HCT116 (cell line): ENCODE data around the gene PRR7. TPM values are rescaled to one million over a fixed set of nuclear protein-coding genes. Genes with fewer than 3 reads are reported as not detected.

Experiments
- ATAC-seq: fragments of 200-7000 bp; cut with Tn5 transposase; 2 replicates; pipeline ENCODE4 v1.9.1; 2020; ENCODE audit warnings: mild to moderate bottlenecking, moderate library complexity
- BruUV-seq: library from RNA; stranded (reverse); fragments of 400-500 nt; replicated peaks from 2 replicates; lab custom pipeline; 2021; lab: Mats Ljungman, UMichigan
- CTCF ChIA-PET: fragments of 300-600 bp; sonication (Branson Sonifier 250); formaldehyde crosslinking; loops from one replicate; lab custom pipeline; 2021; ENCODE audit warnings: antibody characterized with exemption; lab: Charles Lee
- POLR2A ChIA-PET: fragments of 300-600, 350-600 bp; sonication (Branson Sonifier 250); formaldehyde crosslinking; loops from one replicate; lab custom pipeline; 2021; ENCODE audit warnings: antibody characterized with exemption; lab: Charles Lee
- RAD21 ChIA-PET, 2 experiments: fragments of 300-600 bp; sonication (Branson Sonifier 250); formaldehyde crosslinking; loops; one replicate each; lab custom pipeline; 2023; ENCODE audit warnings: low total read pairs in 2 of 2; ENCODE audit not compliant: uncharacterized antibody in 2 of 2, unreplicated experiment in 2 of 2, low non-redundant PET in 1 of 2; lab: Charles Lee
- DNase-seq: peaks from one replicate; pipeline ENCODE4 v3.0.0-alpha.2; 2010; ENCODE audit warnings: low read depth, low spot score
- H2AFZ ChIP-seq: fragments of 200-600 bp; shearing (Covaris generic), sonication (generic); 2 replicates; pipeline ENCODE4 v1.6.1; 2017; ENCODE audit warnings: low read depth, mixed run types, mixed read lengths, antibody characterized with exemption, low read length; ENCODE audit not compliant: poor library complexity, severe bottlenecking
- H3K27ac ChIP-seq: 2 replicates; pipeline ENCODE4 v1.5.1; 2012; ENCODE audit warnings: low read depth, low read length
- H3K27me3 ChIP-seq: fragments of 200-600 bp; sonication (generic); 2 replicates; pipeline ENCODE4 v1.6.1; 2016; ENCODE audit warnings: mixed run types, low read length, mixed read lengths; ENCODE audit not compliant: insufficient read depth
- H3K36me3 ChIP-seq, 2 experiments: fragments of 200-500 bp in 1 of 2; fragments of 200-600 bp in 1 of 2; sonication (Bioruptor generic) in 1 of 2; sonication (generic) in 1 of 2; 2 replicates each; pipeline versions ENCODE4 v1.5.1 to v1.6.1; 2014 to 2016; ENCODE audit warnings: low read length in 2 of 2, inconsistent platforms in 1 of 2, mixed read lengths in 1 of 2, mixed run types in 1 of 2; ENCODE audit not compliant: insufficient read depth in 2 of 2, control insufficient read depth in 1 of 2
- H3K4me1 ChIP-seq, 2 experiments: fragments of 200-600 bp in 1 of 2; sonication (generic) in 1 of 2; 2 replicates each; pipeline versions ENCODE4 v1.5.1 to v1.6.1; 2012 to 2017; ENCODE audit warnings: low read length in 2 of 2, inconsistent platforms in 1 of 2, mild to moderate bottlenecking in 1 of 2, mixed read lengths in 1 of 2, mixed run types in 1 of 2, moderate library complexity in 1 of 2; ENCODE audit not compliant: insufficient read depth in 2 of 2, control insufficient read depth in 1 of 2
- H3K4me2 ChIP-seq: fragments of 200-600 bp; sonication (generic); 2 replicates; pipeline ENCODE4 v1.6.1; 2017; ENCODE audit warnings: mixed run types, low read length, mixed read lengths
- H3K4me3 ChIP-seq, 2 experiments: fragments of 200-600 bp in 1 of 2; sonication (generic) in 1 of 2; replicated peaks in 1 of 2; 2 replicates each; pipeline ENCODE4 v1.5.1; 2011 to 2016; ENCODE audit warnings: low read length in 2 of 2, control low read depth in 1 of 2, low read depth in 1 of 2, mild to moderate bottlenecking in 1 of 2, mixed read lengths in 1 of 2, mixed run types in 1 of 2
- H3K79me2 ChIP-seq: fragments of 200-600 bp; sonication (generic); 2 replicates; pipeline ENCODE4 v1.6.1; 2017; ENCODE audit warnings: mild to moderate bottlenecking, mixed run types, low read length, moderate library complexity, mixed read lengths; ENCODE audit not compliant: insufficient read depth
- H3K9ac ChIP-seq: fragments of 200-600 bp; sonication (generic); 2 replicates; pipeline ENCODE4 v1.6.1; 2016; ENCODE audit warnings: low read length, mixed read lengths
- H3K9me2 ChIP-seq: fragments of 200-600 bp; sonication (generic), shearing (Covaris generic); 2 replicates; pipeline ENCODE4 v1.6.1; 2017; ENCODE audit warnings: mixed run types, mild to moderate bottlenecking, moderate library complexity; ENCODE audit not compliant: insufficient read depth
- H3K9me3 ChIP-seq, 2 experiments: fragments of 200-500 bp in 1 of 2; fragments of 200-600 bp in 1 of 2; sonication (Bioruptor generic) in 1 of 2; sonication (generic) in 1 of 2; 2 replicates each; pipeline ENCODE4 v1.6.1; 2014 to 2017; ENCODE audit warnings: low read length in 2 of 2, mixed read lengths in 2 of 2, inconsistent platforms in 1 of 2, low read depth in 1 of 2, mild to moderate bottlenecking in 1 of 2, mixed run types in 1 of 2, moderate library complexity in 1 of 2; ENCODE audit not compliant: control insufficient read depth in 1 of 2, insufficient read depth in 1 of 2
- H4K20me1 ChIP-seq: fragments of 200-600 bp; sonication (generic), shearing (Covaris generic); 2 replicates; pipeline ENCODE4 v1.6.1; 2017; ENCODE audit warnings: mixed run types, mild to moderate bottlenecking, moderate library complexity; ENCODE audit not compliant: insufficient read depth
- EGR1 ChIP-seq: IDR thresholded peaks from 2 replicates; pipeline ENCODE4 v1.6.1; 2012; ENCODE audit warnings: low read depth
- ELF1 ChIP-seq: IDR thresholded peaks from 2 replicates; pipeline ENCODE4 v1.6.1; 2012; ENCODE audit warnings: low read depth, borderline replicate concordance
- EZH2phosphoT487 ChIP-seq: fragments of 200-600 bp; IDR thresholded peaks from 2 replicates; pipeline ENCODE4 v1.6.1; 2018; ENCODE audit warnings: antibody characterized with exemption, borderline replicate concordance
- FOSL1 ChIP-seq: IDR thresholded peaks from 2 replicates; pipeline ENCODE4 v1.6.1; 2012; ENCODE audit warnings: low read depth
- JUND ChIP-seq: IDR thresholded peaks from 2 replicates; pipeline ENCODE4 v1.6.1; 2012
- POLR2A ChIP-seq: IDR thresholded peaks from 2 replicates; pipeline ENCODE4 v1.7.0; 2011; ENCODE audit warnings: borderline replicate concordance; ENCODE audit not compliant: insufficient read depth, insufficient read length; ENCODE audit errors: extremely low read depth
- POLR2AphosphoS5 ChIP-seq: IDR thresholded peaks from 2 replicates; pipeline ENCODE4 v1.6.1; 2011; ENCODE audit warnings: mild to moderate bottlenecking, low read depth, low read length, moderate library complexity
- RAD21 ChIP-seq: IDR thresholded peaks from 2 replicates; pipeline ENCODE4 v1.6.1; 2012; ENCODE audit warnings: low read depth, mild to moderate bottlenecking
- SP1 ChIP-seq: IDR thresholded peaks from 2 replicates; pipeline ENCODE4 v1.6.1; 2012; ENCODE audit warnings: low read depth
- SRF ChIP-seq: IDR thresholded peaks from 2 replicates; pipeline ENCODE4 v1.6.1; 2012; ENCODE audit warnings: low read depth
- YY1 ChIP-seq: IDR thresholded peaks from 2 replicates; pipeline ENCODE4 v1.6.1; 2011; ENCODE audit warnings: low read length, low read depth, moderate library complexity, mild to moderate bottlenecking; ENCODE audit not compliant: insufficient replicate concordance; ENCODE audit errors: extremely low read depth
- intact Hi-C: fragments of 100-400 bp; cut with micrococcal nuclease; formaldehyde crosslinking; loops from 2 replicates; pipeline ENCODE4 v1.10.0; 2022
- total RNA-seq: library from RNA; stranded (reverse); gene quantifications from one replicate; pipeline ENCODE4 v1.2.1, GENCODE V29; 2021; ENCODE audit not compliant: unreplicated experiment
- TF ChIP-seq, protein P1 (sequence below): IDR thresholded peaks from 2 replicates; pipeline ENCODE4 v1.6.1; 2012
- TF ChIP-seq, protein P2 (sequence below), 3 experiments: fragments of 200-600 bp in 1 of 3; sonication (generic) in 1 of 3; IDR thresholded peaks in 2 of 3; conservative IDR thresholded peaks in 1 of 3; 2 replicates each; pipeline ENCODE4 v1.5.1; 2012 to 2017; ENCODE audit warnings: low read depth in 2 of 3, low read length in 2 of 3, antibody characterized with exemption in 1 of 3, borderline replicate concordance in 1 of 3, control low read depth in 1 of 3, mild to moderate bottlenecking in 1 of 3, mixed read lengths in 1 of 3, mixed run types in 1 of 3, moderate library complexity in 1 of 3; ENCODE audit not compliant: insufficient read depth in 1 of 3
- TF ChIP-seq, protein P3 (sequence below): IDR thresholded peaks from 2 replicates; pipeline ENCODE4 v1.6.1; 2012
- TF ChIP-seq, protein P4 (sequence below): IDR thresholded peaks from 2 replicates; pipeline ENCODE4 v1.6.1; 2012; ENCODE audit warnings: low read depth
- TF ChIP-seq, protein P5 (sequence below): IDR thresholded peaks from 2 replicates; pipeline ENCODE4 v1.6.1; 2011; ENCODE audit warnings: mild to moderate bottlenecking, low read length, moderate library complexity; ENCODE audit not compliant: insufficient replicate concordance; ENCODE audit errors: extremely low read depth

Gene PRR7
- total RNA-seq, 1 experiment from 2014 or later: 39.9 TPM

DNA sequence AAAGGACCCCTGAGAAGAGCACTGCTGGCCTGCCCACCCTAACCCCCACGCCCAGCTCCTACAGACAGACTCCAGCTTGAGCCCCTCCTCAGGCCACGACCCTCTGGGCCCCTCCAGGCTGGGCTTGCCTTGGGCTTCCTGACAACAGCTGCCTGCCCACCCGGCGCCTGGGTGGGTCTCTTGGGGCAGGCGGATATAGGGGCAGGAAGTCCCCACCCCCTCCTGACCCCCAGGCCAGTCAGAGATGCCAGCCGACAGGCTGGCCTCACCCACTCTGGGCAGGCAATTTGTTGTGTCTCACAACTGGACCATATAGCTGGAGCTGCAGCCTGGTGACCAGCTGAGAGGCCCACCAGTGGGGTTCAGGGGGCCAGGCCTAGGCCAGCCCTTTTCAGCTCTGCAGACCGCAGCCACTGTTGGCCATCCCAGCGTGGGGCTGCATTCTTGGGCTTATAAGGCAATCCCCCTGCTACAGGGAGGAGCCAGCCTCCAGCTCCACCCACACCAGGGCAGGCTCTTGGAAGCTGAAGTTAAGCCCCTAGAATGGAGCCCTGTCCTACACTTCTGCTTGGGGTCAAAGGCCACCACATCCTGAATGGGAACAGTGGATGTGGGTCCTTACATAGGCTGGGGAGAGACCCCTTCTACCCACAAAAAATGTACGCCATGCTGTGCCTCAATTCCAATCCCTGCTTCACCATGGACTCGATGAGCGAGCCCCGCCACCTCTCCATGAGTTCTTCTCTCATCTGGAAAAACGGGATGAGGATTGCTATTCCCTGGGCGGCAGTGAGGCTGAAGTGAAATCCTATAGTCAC, 48.8 kb downstream of the PRR7 start:
- intact Hi-C loops: loop anchor here (1.0 to 5.0 kb wide), 5 partner anchors 20 to 183 kb away; partner anchors contain the start of genes B4GALT7, MXD3 and PFN3
- H3K36me3 ChIP-seq: peaks cover 0 to 14% of the 10 kb centered on the region in 2 experiments; a peak in 3 of 4 replicates
- ATAC-seq (peak; percentile 18), DNase-seq (no peak)
- H3K9me2 ChIP-seq: no peaks in the 10 kb centered on the region
- peak overlapping the region; percentile 96 for H3K27ac ChIP-seq
- ChIA-PET RAD21 (no interaction called here), POLR2A (interaction anchor here (0.8 to 6.4 kb wide), 8 partner anchors 10 to 93 kb away, joined by 3 to 54 read pairs (median 8); partner anchors contain the start of genes DBN1 and GRK6), CTCF (interaction anchor here (0.9 to 4.1 kb wide), 18 partner anchors 11 to 186 kb away, joined by 3 to 28 read pairs (median 5); no protein-coding TSS in a partner anchor)
- peaks cover 55% of the 10 kb centered on the region for H3K79me2 ChIP-seq
- no peaks in the 10 kb centered on the region for H3K27me3 ChIP-seq
- peaks cover 11% of the 10 kb centered on the region; the same call in 1 of the 2 replicates for H4K20me1 ChIP-seq
- peak overlapping the region; percentile 88 to 89 for H3K4me3 ChIP-seq
- H3K9ac ChIP-seq: peak overlapping the region; percentile 94
- TF ChIP-seq POLR2A (no peak), FOSL1 (no peak), EGR1 (no peak), RAD21 (no peak), SP1 (no peak), EZH2phosphoT487 (no peak), YY1 (no peak), SRF (no peak), ELF1 (no peak), POLR2AphosphoS5 (no peak), JUND (no peak)
- TF ChIP-seq, protein P1, sequence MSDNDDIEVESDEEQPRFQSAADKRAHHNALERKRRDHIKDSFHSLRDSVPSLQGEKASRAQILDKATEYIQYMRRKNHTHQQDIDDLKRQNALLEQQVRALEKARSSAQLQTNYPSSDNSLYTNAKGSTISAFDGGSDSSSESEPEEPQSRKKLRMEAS: no peak
- TF ChIP-seq, protein P2, sequence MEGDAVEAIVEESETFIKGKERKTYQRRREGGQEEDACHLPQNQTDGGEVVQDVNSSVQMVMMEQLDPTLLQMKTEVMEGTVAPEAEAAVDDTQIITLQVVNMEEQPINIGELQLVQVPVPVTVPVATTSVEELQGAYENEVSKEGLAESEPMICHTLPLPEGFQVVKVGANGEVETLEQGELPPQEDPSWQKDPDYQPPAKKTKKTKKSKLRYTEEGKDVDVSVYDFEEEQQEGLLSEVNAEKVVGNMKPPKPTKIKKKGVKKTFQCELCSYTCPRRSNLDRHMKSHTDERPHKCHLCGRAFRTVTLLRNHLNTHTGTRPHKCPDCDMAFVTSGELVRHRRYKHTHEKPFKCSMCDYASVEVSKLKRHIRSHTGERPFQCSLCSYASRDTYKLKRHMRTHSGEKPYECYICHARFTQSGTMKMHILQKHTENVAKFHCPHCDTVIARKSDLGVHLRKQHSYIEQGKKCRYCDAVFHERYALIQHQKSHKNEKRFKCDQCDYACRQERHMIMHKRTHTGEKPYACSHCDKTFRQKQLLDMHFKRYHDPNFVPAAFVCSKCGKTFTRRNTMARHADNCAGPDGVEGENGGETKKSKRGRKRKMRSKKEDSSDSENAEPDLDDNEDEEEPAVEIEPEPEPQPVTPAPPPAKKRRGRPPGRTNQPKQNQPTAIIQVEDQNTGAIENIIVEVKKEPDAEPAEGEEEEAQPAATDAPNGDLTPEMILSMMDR (IDR thresholded peaks at IDR 0.05 in 2 of 3, conservative IDR thresholded peaks at IDR 0.05 in 1 of 3; ENCODE audit: borderline replicate concordance in 1 of 3, insufficient read depth in 1 of 3, low read depth in 2 of 3, low read length in 2 of 3): no peak
- TF ChIP-seq, protein P3, sequence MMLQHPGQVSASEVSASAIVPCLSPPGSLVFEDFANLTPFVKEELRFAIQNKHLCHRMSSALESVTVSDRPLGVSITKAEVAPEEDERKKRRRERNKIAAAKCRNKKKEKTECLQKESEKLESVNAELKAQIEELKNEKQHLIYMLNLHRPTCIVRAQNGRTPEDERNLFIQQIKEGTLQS: no peak
- TF ChIP-seq, protein P4, sequence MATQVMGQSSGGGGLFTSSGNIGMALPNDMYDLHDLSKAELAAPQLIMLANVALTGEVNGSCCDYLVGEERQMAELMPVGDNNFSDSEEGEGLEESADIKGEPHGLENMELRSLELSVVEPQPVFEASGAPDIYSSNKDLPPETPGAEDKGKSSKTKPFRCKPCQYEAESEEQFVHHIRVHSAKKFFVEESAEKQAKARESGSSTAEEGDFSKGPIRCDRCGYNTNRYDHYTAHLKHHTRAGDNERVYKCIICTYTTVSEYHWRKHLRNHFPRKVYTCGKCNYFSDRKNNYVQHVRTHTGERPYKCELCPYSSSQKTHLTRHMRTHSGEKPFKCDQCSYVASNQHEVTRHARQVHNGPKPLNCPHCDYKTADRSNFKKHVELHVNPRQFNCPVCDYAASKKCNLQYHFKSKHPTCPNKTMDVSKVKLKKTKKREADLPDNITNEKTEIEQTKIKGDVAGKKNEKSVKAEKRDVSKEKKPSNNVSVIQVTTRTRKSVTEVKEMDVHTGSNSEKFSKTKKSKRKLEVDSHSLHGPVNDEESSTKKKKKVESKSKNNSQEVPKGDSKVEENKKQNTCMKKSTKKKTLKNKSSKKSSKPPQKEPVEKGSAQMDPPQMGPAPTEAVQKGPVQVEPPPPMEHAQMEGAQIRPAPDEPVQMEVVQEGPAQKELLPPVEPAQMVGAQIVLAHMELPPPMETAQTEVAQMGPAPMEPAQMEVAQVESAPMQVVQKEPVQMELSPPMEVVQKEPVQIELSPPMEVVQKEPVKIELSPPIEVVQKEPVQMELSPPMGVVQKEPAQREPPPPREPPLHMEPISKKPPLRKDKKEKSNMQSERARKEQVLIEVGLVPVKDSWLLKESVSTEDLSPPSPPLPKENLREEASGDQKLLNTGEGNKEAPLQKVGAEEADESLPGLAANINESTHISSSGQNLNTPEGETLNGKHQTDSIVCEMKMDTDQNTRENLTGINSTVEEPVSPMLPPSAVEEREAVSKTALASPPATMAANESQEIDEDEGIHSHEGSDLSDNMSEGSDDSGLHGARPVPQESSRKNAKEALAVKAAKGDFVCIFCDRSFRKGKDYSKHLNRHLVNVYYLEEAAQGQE: no peak
- TF ChIP-seq, protein P5, sequence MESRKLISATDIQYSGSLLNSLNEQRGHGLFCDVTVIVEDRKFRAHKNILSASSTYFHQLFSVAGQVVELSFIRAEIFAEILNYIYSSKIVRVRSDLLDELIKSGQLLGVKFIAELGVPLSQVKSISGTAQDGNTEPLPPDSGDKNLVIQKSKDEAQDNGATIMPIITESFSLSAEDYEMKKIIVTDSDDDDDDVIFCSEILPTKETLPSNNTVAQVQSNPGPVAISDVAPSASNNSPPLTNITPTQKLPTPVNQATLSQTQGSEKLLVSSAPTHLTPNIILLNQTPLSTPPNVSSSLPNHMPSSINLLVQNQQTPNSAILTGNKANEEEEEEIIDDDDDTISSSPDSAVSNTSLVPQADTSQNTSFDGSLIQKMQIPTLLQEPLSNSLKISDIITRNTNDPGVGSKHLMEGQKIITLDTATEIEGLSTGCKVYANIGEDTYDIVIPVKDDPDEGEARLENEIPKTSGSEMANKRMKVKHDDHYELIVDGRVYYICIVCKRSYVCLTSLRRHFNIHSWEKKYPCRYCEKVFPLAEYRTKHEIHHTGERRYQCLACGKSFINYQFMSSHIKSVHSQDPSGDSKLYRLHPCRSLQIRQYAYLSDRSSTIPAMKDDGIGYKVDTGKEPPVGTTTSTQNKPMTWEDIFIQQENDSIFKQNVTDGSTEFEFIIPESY: no peak
- H2AFZ ChIP-seq: no peak overlapping the region
- peaks cover 35 to 69% of the 10 kb centered on the region in 2 experiments for H3K4me1 ChIP-seq
- H3K4me2 ChIP-seq: peak overlapping the region; percentile 99
- BruUV-seq: TSS peak; percentile 56
- no peaks in the 10 kb centered on the region for H3K9me3 ChIP-seq
